Neural cell (in vitro differentiated cells): ENCODE results near the gene CBR4. TPM values are rescaled to one million over a fixed set of nuclear protein-coding genes. Genes with fewer than 3 reads are reported as not detected.

Experiments used
- H2AFZ ChIP-seq: fragments of 200-600, 300-800 bp; sonication (generic), shearing (Covaris generic); 2 replicates; pipeline ENCODE4 v1.6.0; 2014; ENCODE audit warnings: low read depth, mild to moderate bottlenecking, antibody characterized with exemption, low read length, moderate library complexity
- H3F3A ChIP-seq: fragments of 200-600 bp; shearing (Covaris generic); 2 replicates; pipeline ENCODE4 v1.6.1; 2016; ENCODE audit warnings: mild to moderate bottlenecking, moderate library complexity, mixed read lengths, antibody characterized with exemption, low read length; ENCODE audit not compliant: insufficient read depth, poor library complexity, severe bottlenecking
- H3K27ac ChIP-seq: fragments of 200-600, 300-800 bp; sonication (generic), shearing (Covaris generic); 2 replicates; pipeline ENCODE4 v1.5.1; 2014; ENCODE audit warnings: mild to moderate bottlenecking, low read length, moderate library complexity
- H3K27me3 ChIP-seq: fragments of 300-800, 200-600 bp; sonication (generic), shearing (Covaris generic); 2 replicates; pipeline ENCODE4 v1.6.0; 2014; ENCODE audit warnings: mild to moderate bottlenecking, low read depth, low read length, moderate library complexity; ENCODE audit not compliant: insufficient read depth
- H3K36me3 ChIP-seq: fragments of 300-800, 200-600 bp; sonication (generic), shearing (Covaris generic); 2 replicates; pipeline ENCODE4 v1.5.1; 2014; ENCODE audit warnings: mild to moderate bottlenecking, antibody characterized with exemption, low read length, moderate library complexity; ENCODE audit not compliant: insufficient read depth
- H3K4me2 ChIP-seq: fragments of 300-800, 200-600 bp; sonication (generic), shearing (Covaris generic); 2 replicates; pipeline ENCODE4 v1.6.0; 2014; ENCODE audit warnings: mild to moderate bottlenecking, low read length
- H3K4me3 ChIP-seq: fragments of 300-800, 200-600 bp; sonication (generic), shearing (Covaris generic); 2 replicates; pipeline ENCODE4 v1.5.1; 2014; ENCODE audit warnings: mild to moderate bottlenecking, low read length, moderate library complexity
- H3K79me2 ChIP-seq: fragments of 200-600 bp; shearing (Covaris generic); replicated peaks from 2 replicates; pipeline ENCODE4 v1.6.0; 2014; ENCODE audit warnings: mild to moderate bottlenecking, low read length, moderate library complexity; ENCODE audit not compliant: insufficient read depth
- H3K9ac ChIP-seq: fragments of 300-800, 200-600 bp; sonication (generic), shearing (Covaris generic); 2 replicates; pipeline ENCODE4 v1.6.1; 2016; ENCODE audit warnings: mild to moderate bottlenecking, low read length, mixed read lengths
- H3K9me2 ChIP-seq: fragments of 200-600 bp; shearing (Covaris generic); 2 replicates; pipeline ENCODE4 v1.6.1; 2016; ENCODE audit warnings: mild to moderate bottlenecking, low read length, mixed read lengths; ENCODE audit not compliant: insufficient read depth
- H3K9me3 ChIP-seq: fragments of 200-600, 300-800 bp; sonication (generic), shearing (Covaris generic); 2 replicates; pipeline ENCODE4 v1.6.1; 2016; ENCODE audit warnings: mild to moderate bottlenecking, mixed run types, low read length, moderate library complexity, mixed read lengths
- H4K20me1 ChIP-seq: fragments of 200-600 bp; shearing (Covaris generic); 2 replicates; pipeline ENCODE4 v1.6.1; 2016; ENCODE audit warnings: mild to moderate bottlenecking, mixed run types; ENCODE audit not compliant: insufficient read depth
- CTCF ChIP-seq: fragments of 450-650 bp; IDR thresholded peaks from 2 replicates; pipeline ENCODE4 v1.5.1; 2014; ENCODE audit warnings: antibody characterized with exemption, mild to moderate bottlenecking, moderate library complexity; ENCODE audit not compliant: poor library complexity, severe bottlenecking
- EP300 ChIP-seq: fragments of 450-650 bp; conservative IDR thresholded peaks from 2 replicates; pipeline ENCODE4 v1.6.1; 2014; ENCODE audit warnings: antibody characterized with exemption, mild to moderate bottlenecking, moderate library complexity; ENCODE audit not compliant: poor library complexity, severe bottlenecking
- EZH2 ChIP-seq: fragments of 200-600, 300-800 bp; shearing (Covaris generic), sonication (generic); IDR thresholded peaks from 2 replicates; pipeline ENCODE4 v1.6.1; 2014; ENCODE audit warnings: antibody characterized with exemption, low read length, borderline replicate concordance, mild to moderate bottlenecking; ENCODE audit not compliant: insufficient read depth, poor library complexity, severe bottlenecking
- MXI1 ChIP-seq: fragments of 450-650 bp; conservative IDR thresholded peaks from 2 replicates; pipeline ENCODE4 v1.6.1; 2014; ENCODE audit warnings: antibody characterized with exemption, mild to moderate bottlenecking; ENCODE audit not compliant: poor library complexity, severe bottlenecking
- POLR2AphosphoS5 ChIP-seq: IDR thresholded peaks from 2 replicates; pipeline ENCODE4 v1.6.1; 2012
- RAD21 ChIP-seq: fragments of 450-650 bp; conservative IDR thresholded peaks from 2 replicates; pipeline ENCODE4 v1.6.1; 2014; ENCODE audit warnings: antibody characterized with exemption, mild to moderate bottlenecking, moderate library complexity
- REST ChIP-seq: IDR thresholded peaks from 2 replicates; pipeline ENCODE4 v1.6.1; 2012; ENCODE audit warnings: borderline replicate concordance
- SMC3 ChIP-seq: fragments of 450-650 bp; conservative IDR thresholded peaks from 2 replicates; pipeline ENCODE4 v1.6.1; 2014; ENCODE audit warnings: antibody characterized with exemption, mild to moderate bottlenecking, moderate library complexity; ENCODE audit not compliant: poor library complexity
- TAF1 ChIP-seq: IDR thresholded peaks from 2 replicates; pipeline ENCODE4 v1.6.1; 2012; ENCODE audit warnings: low read depth
- polyA plus RNA-seq: library from polyadenylated mRNA; depleted of rRNA; stranded (reverse); fragments of >200 nt; gene quantifications from 2 replicates; pipeline ENCODE4 v1.2.3, GENCODE V29; 2014

The CBR4 gene
- polyA plus RNA-seq, 1 donor from 2014 or later = 32.2 TPM

GRCh38 chr4:169050881-169051760 is 41.1 kb upstream of the CBR4 start:
- no peak for TF ChIP-seq SMC3
- TF ChIP-seq EZH2 = no peak
- no peak for TF ChIP-seq MXI1
- TF ChIP-seq RAD21 = no peak
- H3K4me3 ChIP-seq = no peak overlapping the region
- no peak overlapping the region for H3K9ac ChIP-seq
- no peaks in the 10 kb centered on the region for H4K20me1 ChIP-seq
- no peaks in the 10 kb centered on the region for H3F3A ChIP-seq
- no peaks in the 10 kb centered on the region for H3K9me3 ChIP-seq
- H3K4me2 ChIP-seq = no peak overlapping the region
- no peak overlapping the region for H3K27ac ChIP-seq
- H3K79me2 ChIP-seq = no peaks in the 10 kb centered on the region
- no peak overlapping the region for H2AFZ ChIP-seq
- H3K36me3 ChIP-seq = no peaks in the 10 kb centered on the region
- H3K9me2 ChIP-seq = no peaks in the 10 kb centered on the region
- no peaks in the 10 kb centered on the region for H3K27me3 ChIP-seq

- Histone ChIP-seq H3K9ac (no peak overlapping the region), H3K4me2 (no peak overlapping the region), H3F3A (no peaks in the 10 kb centered on the region), H3K79me2 (no peaks in the 10 kb centered on the region), H2AFZ (no peak overlapping the region), H3K27me3 (no peaks in the 10 kb centered on the region), H4K20me1 (no peaks in the 10 kb centered on the region), H3K36me3 (no peaks in the 10 kb centered on the region), H3K4me3 (no peak overlapping the region), H3K27ac (no peak overlapping the region), H3K9me3 (no peaks in the 10 kb centered on the region), H3K9me2 (no peaks in the 10 kb centered on the region)
- TF ChIP-seq POLR2AphosphoS5 = no peak
- TF ChIP-seq SMC3 = no peak
Measured at GRCh38 chr4:169050284-169050683, 40.2 kb upstream of the CBR4 start.

GRCh38 chr4:169048868-169049414 is 38.9 kb upstream of the CBR4 start:
- no peaks in the 10 kb centered on the region for H3K36me3 ChIP-seq
- H3K79me2 ChIP-seq = no peaks in the 10 kb centered on the region
- TF ChIP-seq POLR2AphosphoS5 = peak; percentile 52
- peak; percentile 84 for TF ChIP-seq EP300
- no peak for TF ChIP-seq MXI1
- no peaks in the 10 kb centered on the region for H4K20me1 ChIP-seq
- H3K4me3 ChIP-seq = peak overlapping the region; percentile 32
- H3K9me3 ChIP-seq = no peaks in the 10 kb centered on the region
- no peaks in the 10 kb centered on the region for H3K9me2 ChIP-seq
- H3K4me2 ChIP-seq = peak overlapping the region; percentile 38
- no peaks in the 10 kb centered on the region for H3F3A ChIP-seq
- H2AFZ ChIP-seq = no peak overlapping the region
- H3K9ac ChIP-seq = peak overlapping the region; percentile 34
- H3K27ac ChIP-seq = peak overlapping the region; percentile 70
- H3K27me3 ChIP-seq = no peaks in the 10 kb centered on the region

- Histone ChIP-seq H3K9me3 (no peaks in the 10 kb centered on the region), H4K20me1 (no peaks in the 10 kb centered on the region), H3K9ac (peak overlapping the region; percentile 6), H3K27me3 (no peaks in the 10 kb centered on the region), H3K4me2 (peak overlapping the region; percentile 38), H3K9me2 (no peaks in the 10 kb centered on the region), H3K4me3 (peak overlapping the region; percentile 32), H2AFZ (no peak overlapping the region), H3F3A (no peaks in the 10 kb centered on the region), H3K36me3 (no peaks in the 10 kb centered on the region), H3K27ac (peak overlapping the region; percentile 70), H3K79me2 (no peaks in the 10 kb centered on the region)
- TF ChIP-seq MXI1 (no peak), EZH2 (no peak), REST (no peak), EP300 (no peak), SMC3 (no peak), POLR2AphosphoS5 (no peak), CTCF (no peak), TAF1 (no peak), RAD21 (no peak)
Measured at GRCh38 chr4:169047956-169048355, 37.9 kb upstream of the CBR4 start.
